ENCODE measurements around the gene DCAF16. TPM values are rescaled to one million over a fixed set of nuclear protein-coding genes. Genes with fewer than 3 reads are reported as not detected.
"Not testable (repeated sequence)": the region's sequence is repeated elsewhere in the genome, so short reads cannot be mapped to it uniquely, and the experiment has no call there.

Gene DCAF16
- polyA plus RNA-seq (2011; rRNA removed) = 20.6 and 21.3 TPM in 2 replicates
- 12.0 and 12.3 TPM in 2 replicates for polyA minus RNA-seq (2011; rRNA and poly(A)+ RNA removed)

DNA sequence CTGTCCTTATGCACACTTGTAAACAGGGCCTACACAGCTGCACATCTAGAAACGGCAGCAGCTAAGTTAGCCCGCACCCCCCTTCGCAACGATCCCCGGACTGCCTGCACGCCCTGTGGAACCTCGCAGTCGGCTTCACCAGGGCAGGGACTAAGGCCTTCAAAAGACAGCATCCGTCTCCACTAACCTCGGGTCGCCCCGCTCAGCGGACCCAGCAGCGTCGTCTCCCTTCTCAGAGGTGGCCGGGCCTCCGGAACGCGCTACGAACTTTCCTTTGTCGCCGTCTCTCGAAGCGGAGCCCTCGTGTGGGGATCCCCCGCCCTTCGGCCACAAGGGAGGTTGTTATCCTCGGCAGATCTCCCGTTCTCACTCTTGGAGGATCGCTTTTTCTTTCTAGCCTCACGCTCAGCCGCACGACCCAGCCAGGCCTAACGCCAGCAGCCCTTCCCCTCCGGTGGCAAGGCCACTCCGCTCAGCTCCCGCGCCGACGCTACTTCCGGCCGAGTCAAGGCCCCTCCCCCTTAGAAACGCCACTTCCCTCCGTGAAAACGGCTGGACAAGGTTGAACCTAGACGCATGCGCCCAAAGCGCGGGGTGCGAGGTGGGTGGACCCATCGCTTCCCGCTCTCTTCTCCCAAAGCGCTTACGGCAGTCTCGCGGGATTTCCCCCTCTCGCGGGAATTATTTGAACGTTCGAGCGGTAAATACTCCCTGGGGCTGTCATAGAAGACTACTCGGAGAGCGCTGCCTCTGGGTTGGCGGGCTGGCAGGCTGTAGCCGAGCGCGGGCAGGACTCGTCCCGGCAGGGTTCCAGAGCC lies at the start of gene DCAF16, which contains the start of gene NCAPG:
Gene DCAF16, minus strand, starts transcription at position 498 of the 818 bp plus-strand sequence. CDS start 6,616 bp downstream, outside the sequence.
Gene NCAPG, plus strand, starts transcription at position 720 of the 818 bp plus-strand sequence. CDS start 99 bp downstream, outside the sequence.
- TF ChIP-seq CTCF (IDR thresholded peaks at IDR 0.05; ENCODE audit: insufficient read depth, low read depth, low read length) = no peak
- Histone ChIP-seq H3K4me3 (ENCODE audit: low read depth, low read length) (peak within 1 kb of the TSS; percentile 89), H3K36me3 (ENCODE audit: control insufficient read depth, insufficient read depth, low read length) (no peaks in the 10 kb centered on the region), H3K27me3 (ENCODE audit: control insufficient read depth, insufficient read depth, low read length) (no peaks in the 10 kb centered on the region)
- ChIA-PET CTCF (interaction anchor here (0.5 to 7.0 kb wide), 6 partner anchors 12 to 261 kb away, joined by 3 to 38 read pairs (median 6); no protein-coding TSS in a partner anchor), POLR2A (interaction anchor here (0.6 kb wide), 2 partner anchors 89 to 214 kb away, joined by 3 read pairs; no protein-coding TSS in a partner anchor)
- DNase-seq (ENCODE audit: low read depth) = peak; percentile 96

- H3K27me3 ChIP-seq (ENCODE audit: control insufficient read depth, insufficient read depth, low read length) = no peaks in the 10 kb centered on the region
- no peak for TF ChIP-seq CTCF (IDR thresholded peaks at IDR 0.05; ENCODE audit: insufficient read depth, low read depth, low read length)
- no peak overlapping the region for H3K4me3 ChIP-seq (ENCODE audit: low read depth, low read length)
- no peak for DNase-seq (ENCODE audit: low read depth)
- ChIA-PET POLR2A (no interaction called here), CTCF (no interaction called here)
- no peaks in the 10 kb centered on the region for H3K36me3 ChIP-seq (ENCODE audit: control insufficient read depth, insufficient read depth, low read length)
Measured at GRCh38 chr4:17859793-17860406, 49.3 kb upstream of the DCAF16 start.

DNA sequence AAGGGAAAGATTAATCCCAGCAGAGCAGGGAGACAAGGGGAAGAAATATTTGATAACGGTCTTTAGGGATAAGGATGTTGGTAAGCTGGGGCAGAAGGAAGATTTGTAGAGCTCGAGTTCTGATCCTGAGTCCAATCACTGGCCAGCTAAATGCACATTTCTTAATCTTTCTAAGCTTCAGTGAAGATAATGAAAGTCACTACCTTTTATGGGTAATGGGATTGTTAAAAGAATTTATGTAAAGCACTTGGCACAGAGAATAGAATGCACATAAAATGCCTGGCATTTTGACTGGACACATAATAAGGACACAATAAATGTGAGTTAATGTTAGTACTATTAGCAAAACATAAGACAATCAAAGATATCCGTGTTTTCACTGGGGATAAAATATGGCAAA lies 43.5 kb upstream of the DCAF16 start:
- Histone ChIP-seq H3K36me3 (ENCODE audit: control insufficient read depth, insufficient read depth, low read length) (no peaks in the 10 kb centered on the region), H3K4me3 (ENCODE audit: low read depth, low read length) (no peak overlapping the region), H3K27me3 (ENCODE audit: control insufficient read depth, insufficient read depth, low read length) (no peaks in the 10 kb centered on the region)
- no peak for TF ChIP-seq CTCF (IDR thresholded peaks at IDR 0.05; ENCODE audit: insufficient read depth, low read depth, low read length)
- ChIA-PET POLR2A (no interaction called here), CTCF (no interaction called here)
- no peak for DNase-seq (ENCODE audit: low read depth)

GRCh38 chr4:17851959-17852358 lies 41.4 kb upstream of the DCAF16 start:
- no peak for DNase-seq (ENCODE audit: low read depth)
- H3K36me3 ChIP-seq (ENCODE audit: control insufficient read depth, insufficient read depth, low read length) = no peaks in the 10 kb centered on the region
- H3K4me3 ChIP-seq (ENCODE audit: low read depth, low read length) = no peak overlapping the region
- TF ChIP-seq CTCF (IDR thresholded peaks at IDR 0.05; ENCODE audit: insufficient read depth, low read depth, low read length) = no peak
- ChIA-PET POLR2A (no interaction called here), CTCF (interaction anchor here (0.7 kb wide), 1 partner anchor 331 kb away, joined by 3 read pairs; no protein-coding TSS in a partner anchor)
- H3K27me3 ChIP-seq (ENCODE audit: control insufficient read depth, insufficient read depth, low read length) = no peaks in the 10 kb centered on the region

DNA sequence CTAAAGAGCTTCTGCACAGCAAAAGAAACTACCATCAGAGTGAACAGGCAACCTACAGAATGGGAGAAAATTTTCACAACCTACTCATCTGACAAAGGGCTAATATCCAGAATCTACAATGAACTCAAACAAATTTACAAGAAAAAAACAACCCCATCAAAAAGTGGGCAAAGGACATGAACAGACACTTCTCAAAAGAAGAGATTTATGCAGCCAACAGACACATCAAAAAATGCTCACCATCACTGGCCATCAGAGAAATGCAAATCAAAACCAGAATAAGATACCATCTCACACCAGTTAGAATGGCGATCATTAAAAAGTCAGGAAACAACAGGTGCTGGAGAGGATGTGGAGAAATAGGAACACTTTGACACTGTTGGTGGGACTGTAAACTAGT lies 39.7 kb upstream of the DCAF16 start:
- H3K4me3 ChIP-seq (ENCODE audit: low read depth, low read length); H3K27me3 ChIP-seq (ENCODE audit: control insufficient read depth, insufficient read depth, low read length); DNase-seq (ENCODE audit: low read depth); CTCF ChIA-PET; H3K36me3 ChIP-seq (ENCODE audit: control insufficient read depth, insufficient read depth, low read length); POLR2A ChIA-PET: not testable (repeated sequence)
